DND-41 (cell line): ENCODE results near the gene AMPH.
A peak's percentile ranks its signal among the peaks of the same experiment; 100 is the strongest.
"Not testable (repeated sequence)": the region's sequence is repeated elsewhere in the genome, so short reads cannot be mapped to it uniquely, and the experiment has no call there.

Experiments
- ATAC-seq: fragments of 200-7000 bp; cut with Tn5 transposase; 3 replicates; pipeline ENCODE4 v1.9.1; 2021; ENCODE audit warnings: low read depth; ENCODE audit not compliant: insufficient read depth
- DNase-seq: peaks from one replicate; pipeline ENCODE4 v3.0.0-alpha.2; 2020
- H2AFZ ChIP-seq: 2 replicates; pipeline ENCODE4 v1.6.0; 2012; ENCODE audit warnings: low read depth, low read length
- H3K27ac ChIP-seq: 2 replicates; pipeline ENCODE4 v1.5.1; 2012; ENCODE audit warnings: low read length, inconsistent platforms
- H3K27me3 ChIP-seq: fragments of 200-600 bp; sonication (generic); 2 replicates; pipeline ENCODE4 v1.6.0; 2012; ENCODE audit warnings: low read length, mild to moderate bottlenecking, inconsistent platforms; ENCODE audit not compliant: insufficient read depth, poor library complexity
- H3K36me3 ChIP-seq: 2 replicates; pipeline ENCODE4 v1.5.1; 2012; ENCODE audit warnings: low read length, inconsistent platforms; ENCODE audit not compliant: insufficient read depth
- H3K4me1 ChIP-seq: 2 replicates; pipeline ENCODE4 v1.5.1; 2012; ENCODE audit warnings: mild to moderate bottlenecking, low read length; ENCODE audit not compliant: insufficient read depth
- H3K4me2 ChIP-seq: 2 replicates; pipeline ENCODE4 v1.6.0; 2012; ENCODE audit warnings: mild to moderate bottlenecking, moderate library complexity, low read length, inconsistent platforms; ENCODE audit not compliant: insufficient read depth
- H3K4me3 ChIP-seq, 2 experiments: fragments of 200-600 bp in 1 of 2; shearing (Covaris generic) in 1 of 2; 2 replicates each; pipeline ENCODE4 v1.5.1; 2012 to 2016; ENCODE audit warnings: inconsistent platforms in 2 of 2, low read length in 2 of 2, mild to moderate bottlenecking in 2 of 2, low read depth in 1 of 2, moderate library complexity in 1 of 2
- H3K79me2 ChIP-seq: 2 replicates; pipeline ENCODE4 v1.6.0; 2012; ENCODE audit warnings: low read length, inconsistent platforms; ENCODE audit not compliant: insufficient read depth
- H3K9ac ChIP-seq: 2 replicates; pipeline ENCODE4 v1.6.0; 2012; ENCODE audit warnings: low read depth, mild to moderate bottlenecking, inconsistent platforms, low read length, moderate library complexity
- H3K9me3 ChIP-seq: 2 replicates; pipeline ENCODE4 v1.5.1; 2012; ENCODE audit warnings: low read length, moderate library complexity, mild to moderate bottlenecking, inconsistent platforms; ENCODE audit not compliant: insufficient read depth, severe bottlenecking
- H4K20me1 ChIP-seq: 2 replicates; pipeline ENCODE4 v1.6.0; 2012; ENCODE audit warnings: low read length; ENCODE audit not compliant: insufficient read depth
- EZH2 ChIP-seq: IDR thresholded peaks from 3 replicates; pipeline ENCODE4 v1.6.1; 2012; ENCODE audit warnings: borderline replicate concordance, low read depth, mild to moderate bottlenecking, moderate library complexity, low read length, inconsistent platforms; ENCODE audit not compliant: severe bottlenecking
- TF ChIP-seq, protein P1 (sequence below): IDR thresholded peaks from 2 replicates; pipeline ENCODE4 v1.5.1; 2012; ENCODE audit warnings: borderline replicate concordance, low read length, moderate library complexity, mild to moderate bottlenecking; ENCODE audit not compliant: poor library complexity, severe bottlenecking; ENCODE audit errors: extremely low read depth

The AMPH gene

DNA sequence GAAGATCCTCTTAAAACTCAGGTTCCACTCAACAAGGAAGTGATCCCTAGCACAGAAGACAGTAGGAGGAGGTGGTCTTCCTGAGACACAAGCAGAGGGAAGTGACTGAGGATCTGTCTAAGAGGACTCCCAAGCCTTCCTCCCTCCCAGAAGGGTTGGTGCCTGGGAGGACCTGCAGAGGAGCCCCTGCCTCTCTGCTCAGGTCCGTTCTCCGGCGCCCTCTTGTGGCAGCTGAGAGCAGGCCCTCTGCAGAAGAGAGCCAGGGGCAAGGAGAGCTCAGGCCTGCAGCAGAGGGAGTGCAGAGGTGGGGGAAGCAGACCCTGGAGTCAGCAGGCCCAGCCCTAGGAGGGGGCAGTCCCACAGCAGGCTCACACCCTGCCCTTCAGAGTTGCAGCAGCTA is 267.8 kb downstream of the AMPH start:
- H3K4me1 ChIP-seq: peaks cover 90% of the 10 kb centered on the region
- peak overlapping the region; percentile 76 for H3K4me2 ChIP-seq
- peak overlapping the region; percentile 7 to 51; a peak in 3 of 4 replicates for H3K4me3 ChIP-seq
- H3K36me3 ChIP-seq: peaks cover 15% of the 10 kb centered on the region
- H3K27me3 ChIP-seq, H3K9me3 ChIP-seq: not testable (repeated sequence)
- DNase-seq (peak; percentile 86), ATAC-seq (peak; percentile 46)
- H3K27ac ChIP-seq: peak overlapping the region; percentile 83
- H3K9ac ChIP-seq: peak overlapping the region; percentile 49
- TF ChIP-seq, protein P1, sequence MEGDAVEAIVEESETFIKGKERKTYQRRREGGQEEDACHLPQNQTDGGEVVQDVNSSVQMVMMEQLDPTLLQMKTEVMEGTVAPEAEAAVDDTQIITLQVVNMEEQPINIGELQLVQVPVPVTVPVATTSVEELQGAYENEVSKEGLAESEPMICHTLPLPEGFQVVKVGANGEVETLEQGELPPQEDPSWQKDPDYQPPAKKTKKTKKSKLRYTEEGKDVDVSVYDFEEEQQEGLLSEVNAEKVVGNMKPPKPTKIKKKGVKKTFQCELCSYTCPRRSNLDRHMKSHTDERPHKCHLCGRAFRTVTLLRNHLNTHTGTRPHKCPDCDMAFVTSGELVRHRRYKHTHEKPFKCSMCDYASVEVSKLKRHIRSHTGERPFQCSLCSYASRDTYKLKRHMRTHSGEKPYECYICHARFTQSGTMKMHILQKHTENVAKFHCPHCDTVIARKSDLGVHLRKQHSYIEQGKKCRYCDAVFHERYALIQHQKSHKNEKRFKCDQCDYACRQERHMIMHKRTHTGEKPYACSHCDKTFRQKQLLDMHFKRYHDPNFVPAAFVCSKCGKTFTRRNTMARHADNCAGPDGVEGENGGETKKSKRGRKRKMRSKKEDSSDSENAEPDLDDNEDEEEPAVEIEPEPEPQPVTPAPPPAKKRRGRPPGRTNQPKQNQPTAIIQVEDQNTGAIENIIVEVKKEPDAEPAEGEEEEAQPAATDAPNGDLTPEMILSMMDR: peak; percentile 83
- H3K79me2 ChIP-seq: peaks cover 82% of the 10 kb centered on the region
- H4K20me1 ChIP-seq: peaks cover 15% of the 10 kb centered on the region
- H2AFZ ChIP-seq: peak overlapping the region; percentile 51

DNA sequence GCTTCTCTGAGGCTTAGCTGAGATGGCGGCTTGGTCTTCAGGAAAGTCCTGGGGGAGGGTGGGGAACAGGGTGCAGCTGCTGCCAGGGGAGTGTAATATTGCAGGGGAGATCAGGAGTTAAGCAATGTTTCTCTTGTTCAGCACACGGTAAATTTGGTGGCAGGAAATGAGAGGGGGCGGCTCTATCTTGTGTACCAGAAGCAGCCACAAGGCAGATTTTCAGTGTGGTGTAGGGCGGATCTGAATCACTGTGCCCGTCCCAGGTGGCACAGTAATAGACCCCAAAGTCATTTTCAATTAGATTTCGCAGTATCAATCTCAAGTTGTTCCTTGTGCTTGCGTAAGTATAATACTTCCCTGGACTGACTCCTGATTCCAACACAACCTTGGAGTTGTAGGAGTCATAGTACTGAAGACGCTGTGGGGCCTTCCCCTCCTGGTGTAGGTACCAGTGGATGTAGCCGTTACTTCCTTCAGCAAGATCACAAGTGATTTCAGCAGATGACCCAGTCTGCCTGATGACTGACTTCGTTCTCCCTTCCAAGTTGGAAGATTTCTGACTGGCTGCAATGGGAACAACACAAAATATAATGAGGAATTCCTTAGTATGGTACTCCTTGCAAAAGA is 268.4 kb downstream of the AMPH start:
- DNase-seq (peak; percentile 87), ATAC-seq (peak; percentile 72)
- Histone ChIP-seq H3K79me2 (peaks cover 75% of the 10 kb centered on the region), H3K9ac (peak overlapping the region; percentile 49), H3K36me3 (peaks cover 12% of the 10 kb centered on the region), H3K4me2 (peak overlapping the region; percentile 76), H3K27ac (peak overlapping the region; percentile 98), H2AFZ (peak overlapping the region; percentile 70), H3K4me1 (peaks cover 90% of the 10 kb centered on the region), H4K20me1 (peaks cover 11% of the 10 kb centered on the region; the same call in 1 of the 2 replicates), H3K4me3 (peak overlapping the region; percentile 17 to 51; a peak in 3 of 4 replicates)
- not testable (repeated sequence) for H3K27me3 ChIP-seq, H3K9me3 ChIP-seq
- TF ChIP-seq, protein P1: peak; percentile 1

GRCh38 chr7:38360776-38361175 is 270.4 kb downstream of the AMPH start:
- peaks cover 12% of the 10 kb centered on the region for H3K36me3 ChIP-seq
- ATAC-seq (no peak), DNase-seq (no peak)
- H3K4me2 ChIP-seq: peak overlapping the region; percentile 64
- H3K27me3 ChIP-seq: no peaks in the 10 kb centered on the region
- peaks cover 5% of the 10 kb centered on the region; the same call in 1 of the 2 replicates for H4K20me1 ChIP-seq
- peak overlapping the region; percentile 81 for H3K27ac ChIP-seq
- TF ChIP-seq, protein P1: no peak
- no peak for TF ChIP-seq EZH2
- peaks cover 89% of the 10 kb centered on the region for H3K4me1 ChIP-seq
- H3K79me2 ChIP-seq: peaks cover 84% of the 10 kb centered on the region
- peak overlapping the region; percentile 49 for H3K9ac ChIP-seq
- H3K4me3 ChIP-seq: peak overlapping the region; percentile 8 to 57; a peak in 3 of 4 replicates
- no peaks in the 10 kb centered on the region for H3K9me3 ChIP-seq
- no peak overlapping the region for H2AFZ ChIP-seq
